Chondrocyte (in vitro differentiated cells): ENCODE results near the gene DBNDD1. TPM values are rescaled to one million over a fixed set of nuclear protein-coding genes. Genes with fewer than 3 reads are reported as not detected.
"Not testable (repeated sequence)": the region's sequence is repeated elsewhere in the genome, so short reads cannot be mapped to it uniquely, and the experiment has no call there.

ENCODE experiments used
- DNase-seq: peaks from one replicate; pipeline ENCODE4 v3.0.0; 2021; ENCODE audit warnings: mixed read lengths, low spot score
- H3K27ac Mint-ChIP-seq: one replicate; pipeline ENCODE4 v1.8.0; 2021; ENCODE audit warnings: mild to moderate bottlenecking, moderate library complexity, mixed read lengths; ENCODE audit not compliant: unreplicated experiment
- H3K27me3 Mint-ChIP-seq: 2 replicates; pipeline ENCODE4 v1.8.0; 2021; ENCODE audit warnings: low read depth, mixed read lengths
- H3K36me3 Mint-ChIP-seq: 2 replicates; pipeline ENCODE4 v1.8.0; 2021; ENCODE audit warnings: low read depth, mixed read lengths
- H3K4me1 Mint-ChIP-seq: 2 replicates; pipeline ENCODE4 v1.8.0; 2021; ENCODE audit warnings: low read depth, mild to moderate bottlenecking, mixed read lengths
- H3K4me3 Mint-ChIP-seq: one replicate; pipeline ENCODE4 v1.8.0; 2021; ENCODE audit warnings: mild to moderate bottlenecking, moderate library complexity, mixed read lengths; ENCODE audit not compliant: unreplicated experiment
- H3K9me3 Mint-ChIP-seq: 2 replicates; pipeline ENCODE4 v1.8.0; 2021; ENCODE audit warnings: low read depth, mixed read lengths
- total RNA-seq: library from RNA; stranded (reverse); gene quantifications from 3 replicates; pipeline ENCODE4 v1.2.1, GENCODE V29; 2021
- TF ChIP-seq, protein P1 (sequence below): fragments of 200-600 bp; sonication (generic); IDR thresholded peaks from 2 replicates; pipeline ENCODE4 v1.5.0; 2021; ENCODE audit warnings: antibody characterized with exemption, mild to moderate bottlenecking, moderate library complexity

DBNDD1 gene
- total RNA-seq, 1 donor from 2014 or later: 3.7 TPM

- no peak overlapping the region for H3K27ac Mint-ChIP-seq
- no peaks in the 10 kb centered on the region for H3K36me3 Mint-ChIP-seq
- H3K27me3 Mint-ChIP-seq: no peaks in the 10 kb centered on the region
- TF ChIP-seq, protein P1, sequence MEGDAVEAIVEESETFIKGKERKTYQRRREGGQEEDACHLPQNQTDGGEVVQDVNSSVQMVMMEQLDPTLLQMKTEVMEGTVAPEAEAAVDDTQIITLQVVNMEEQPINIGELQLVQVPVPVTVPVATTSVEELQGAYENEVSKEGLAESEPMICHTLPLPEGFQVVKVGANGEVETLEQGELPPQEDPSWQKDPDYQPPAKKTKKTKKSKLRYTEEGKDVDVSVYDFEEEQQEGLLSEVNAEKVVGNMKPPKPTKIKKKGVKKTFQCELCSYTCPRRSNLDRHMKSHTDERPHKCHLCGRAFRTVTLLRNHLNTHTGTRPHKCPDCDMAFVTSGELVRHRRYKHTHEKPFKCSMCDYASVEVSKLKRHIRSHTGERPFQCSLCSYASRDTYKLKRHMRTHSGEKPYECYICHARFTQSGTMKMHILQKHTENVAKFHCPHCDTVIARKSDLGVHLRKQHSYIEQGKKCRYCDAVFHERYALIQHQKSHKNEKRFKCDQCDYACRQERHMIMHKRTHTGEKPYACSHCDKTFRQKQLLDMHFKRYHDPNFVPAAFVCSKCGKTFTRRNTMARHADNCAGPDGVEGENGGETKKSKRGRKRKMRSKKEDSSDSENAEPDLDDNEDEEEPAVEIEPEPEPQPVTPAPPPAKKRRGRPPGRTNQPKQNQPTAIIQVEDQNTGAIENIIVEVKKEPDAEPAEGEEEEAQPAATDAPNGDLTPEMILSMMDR: no peak
- no peak for DNase-seq
- no peaks in the 10 kb centered on the region for H3K9me3 Mint-ChIP-seq
- H3K4me3 Mint-ChIP-seq: no peak overlapping the region
- H3K4me1 Mint-ChIP-seq: no peaks in the 10 kb centered on the region
Measured at GRCh38 chr16:90009172-90009899, 9.9 kb downstream of the DBNDD1 start.

DNA sequence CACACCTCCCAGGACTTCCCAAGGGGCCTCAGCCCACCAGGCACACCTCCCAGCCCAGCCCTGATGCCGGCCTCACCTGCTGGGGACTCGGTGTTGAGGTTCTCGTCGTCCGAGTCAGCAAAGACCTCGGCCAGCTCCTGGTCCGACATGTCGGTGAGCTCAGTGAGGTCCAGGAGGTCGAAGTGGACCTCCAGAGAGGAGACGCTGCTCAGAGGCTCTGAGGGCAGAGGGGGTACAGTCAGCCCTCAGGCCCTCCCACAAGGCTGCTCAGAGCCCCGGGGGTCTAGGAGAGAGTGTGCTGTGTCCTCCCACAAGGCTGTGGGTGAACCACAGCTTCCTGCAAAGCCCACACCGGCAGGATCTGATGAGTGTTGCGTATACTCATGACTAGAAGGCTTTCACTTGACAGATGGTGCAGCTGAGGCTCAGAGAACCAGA, 10.5 kb downstream of the DBNDD1 start:
- no peak for DNase-seq
- Mint-ChIP-seq H3K36me3 (no peaks in the 10 kb centered on the region), H3K27ac (no peak overlapping the region), H3K9me3 (no peaks in the 10 kb centered on the region), H3K4me1 (no peaks in the 10 kb centered on the region), H3K4me3 (no peak overlapping the region), H3K27me3 (no peaks in the 10 kb centered on the region)
- TF ChIP-seq, protein P1: no peak

DNA sequence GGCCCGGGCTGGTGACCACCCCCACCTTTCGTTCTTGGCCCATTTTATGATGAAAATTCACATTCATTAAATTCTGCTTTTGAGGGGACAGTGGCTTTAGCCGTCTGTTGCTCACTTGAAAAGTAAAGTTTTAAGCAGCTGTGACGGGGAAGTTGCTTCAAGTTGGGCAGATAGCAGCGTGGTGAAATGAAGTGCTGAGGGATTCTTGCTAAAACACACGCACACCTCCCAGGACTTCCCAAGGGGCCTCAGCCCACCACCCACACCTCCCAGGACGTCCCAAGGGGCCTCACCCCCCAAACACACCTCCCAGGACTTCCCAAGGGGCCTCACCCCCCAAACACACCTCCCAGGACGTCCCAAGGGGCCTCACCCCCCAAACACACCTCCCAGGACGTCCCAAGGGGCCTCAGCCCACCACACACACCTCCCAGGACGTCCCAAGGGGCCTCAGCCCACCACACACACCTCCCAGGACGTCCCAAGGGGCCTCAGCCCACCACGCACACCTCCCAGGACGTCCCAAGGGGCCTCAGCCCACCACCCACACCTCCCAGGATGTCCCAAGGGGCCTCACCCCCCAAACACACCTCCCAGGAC, 11.5 kb downstream of the DBNDD1 start:
- DNase-seq, H3K4me1 Mint-ChIP-seq, H3K27ac Mint-ChIP-seq, H3K36me3 Mint-ChIP-seq, H3K27me3 Mint-ChIP-seq, H3K9me3 Mint-ChIP-seq, H3K4me3 Mint-ChIP-seq: not testable (repeated sequence)

- H3K27me3 Mint-ChIP-seq: no peaks in the 10 kb centered on the region
Measured at GRCh38 chr16:90007015-90007414, 12.2 kb downstream of the DBNDD1 start.

GRCh38 chr16:90005956-90006663, 13.1 kb downstream of the DBNDD1 start:
- TF ChIP-seq, protein P1: no peak
- no peaks in the 10 kb centered on the region for H3K9me3 Mint-ChIP-seq

More at GRCh38 chr16:90007015-90007414, 12.2 kb downstream of the DBNDD1 start:
- H3K4me1 Mint-ChIP-seq: no peaks in the 10 kb centered on the region
- H3K4me3 Mint-ChIP-seq: no peak overlapping the region
- no peak for DNase-seq
- no peaks in the 10 kb centered on the region for H3K36me3 Mint-ChIP-seq
- TF ChIP-seq, protein P1: no peak
- H3K9me3 Mint-ChIP-seq: no peaks in the 10 kb centered on the region
- H3K27ac Mint-ChIP-seq: no peak overlapping the region

More at GRCh38 chr16:90005956-90006663, 13.1 kb downstream of the DBNDD1 start:
- Mint-ChIP-seq H3K27ac (no peak overlapping the region), H3K4me1 (no peaks in the 10 kb centered on the region), H3K27me3 (no peaks in the 10 kb centered on the region), H3K4me3 (no peak overlapping the region), H3K36me3 (no peaks in the 10 kb centered on the region)
- no peak for DNase-seq
